HepG2 (cell line): ENCODE measurements around the gene GNAS-AS1. TPM values are rescaled to one million over a fixed set of nuclear protein-coding genes. Genes with fewer than 3 reads are reported as not detected.

Experiments used
- ATAC-seq: fragments of 200-7000 bp; cut with Tn5 transposase; 3 replicates; pipeline ENCODE4 v1.9.1; 2020; ENCODE audit warnings: mild to moderate bottlenecking, moderate library complexity
- BruUV-seq: library from RNA; stranded (reverse); fragments of 400-500 nt; replicated peaks from 2 replicates; lab custom pipeline; 2021; lab: Mats Ljungman, UMichigan
- CTCF ChIA-PET: fragments of 300-600 bp; formaldehyde crosslinking; extraction: SDS; loops from one replicate; lab custom pipeline; 2021; ENCODE audit warnings: low total read pairs, inconsistent platforms, low intra/inter-chr PET ratio; lab: Yijun Ruan, JAX
- POLR2A ChIA-PET: fragments of 350-600 bp; sonication (Branson Sonifier 250); formaldehyde crosslinking; loops from one replicate; lab custom pipeline; 2020; ENCODE audit warnings: antibody characterized with exemption, inconsistent platforms; lab: Yijun Ruan, JAX
- DNase-seq: peaks from one replicate; pipeline ENCODE4 v3.0.0-alpha.2; 2015; ENCODE audit warnings: low spot score
- FAIRE-seq: peaks from 3 replicates; lab custom pipeline; 2011; peaks lifted over from hg19 to GRCh38; lab: Jason Lieb, UNC
- H2AFZ ChIP-seq: one replicate; pipeline ENCODE4 v1.6.1; 2011; ENCODE audit warnings: low read length, inconsistent platforms
- H3K27ac ChIP-seq: fragments of 300-600 bp; 3 replicates; pipeline ENCODE4 v1.8.0; 2011; ENCODE audit warnings: mixed run types, mild to moderate bottlenecking, mixed read lengths, low read length, inconsistent platforms; ENCODE audit not compliant: insufficient read depth; ENCODE audit errors: extremely low read length
- H3K27me3 ChIP-seq, 2 experiments: fragments of 200-600 bp in 1 of 2; 2 replicates in 1 of 2; 3 replicates in 1 of 2; pipeline versions ENCODE4 v1.6.0 to v1.8.0; 2011; ENCODE audit warnings: low read length in 2 of 2, mild to moderate bottlenecking in 2 of 2, moderate library complexity in 2 of 2, inconsistent platforms in 1 of 2; ENCODE audit not compliant: insufficient read depth in 2 of 2, control insufficient read depth in 1 of 2
- H3K36me3 ChIP-seq, 2 experiments: fragments of 200-600 bp in 1 of 2; replicated peaks in 1 of 2; 2 replicates in 1 of 2; 3 replicates in 1 of 2; pipeline versions ENCODE4 v1.5.1 to v1.8.0; 2011; ENCODE audit warnings: low read length in 2 of 2, inconsistent platforms in 1 of 2; ENCODE audit not compliant: insufficient read depth in 2 of 2, control insufficient read depth in 1 of 2
- H3K4me1 ChIP-seq: 2 replicates; pipeline ENCODE4 v1.5.1; 2012; ENCODE audit warnings: low read length, inconsistent platforms; ENCODE audit not compliant: insufficient read depth
- H3K4me2 ChIP-seq: 2 replicates; pipeline ENCODE4 v1.6.0; 2011; ENCODE audit warnings: low read depth, low read length, inconsistent platforms
- H3K4me3 ChIP-seq, 3 experiments: fragments of 200-600 bp in 1 of 3; sonication (generic), shearing (Covaris generic) in 1 of 3; replicated peaks in 1 of 3; 2 replicates each; pipeline ENCODE4 v1.5.1; 2011 to 2016; ENCODE audit warnings: low read length in 3 of 3, inconsistent platforms in 2 of 3, low read depth in 2 of 3, mild to moderate bottlenecking in 2 of 3, control low read depth in 1 of 3, mixed read lengths in 1 of 3; ENCODE audit not compliant: insufficient read depth in 1 of 3
- H3K79me2 ChIP-seq: one replicate; pipeline ENCODE4 v1.6.1; 2011; ENCODE audit warnings: low read length, inconsistent platforms; ENCODE audit not compliant: insufficient read depth
- H3K9ac ChIP-seq: 2 replicates; pipeline ENCODE4 v1.6.0; 2011; ENCODE audit warnings: mild to moderate bottlenecking, low read depth, low read length, inconsistent platforms; ENCODE audit not compliant: insufficient read depth
- H3K9me3 ChIP-seq: 2 replicates; pipeline ENCODE4 v1.5.1; 2012; ENCODE audit warnings: mild to moderate bottlenecking, low read length
- H4K20me1 ChIP-seq: 2 replicates; pipeline ENCODE4 v1.6.0; 2011; ENCODE audit warnings: inconsistent platforms, mild to moderate bottlenecking, low read length, moderate library complexity; ENCODE audit not compliant: insufficient read depth
- ASH2L ChIP-seq: fragments of 300-600, 200-600 bp; sonication (generic); IDR thresholded peaks from 2 replicates; pipeline ENCODE4 v1.7.0; 2017; ENCODE audit warnings: low read depth, mild to moderate bottlenecking, moderate library complexity, mixed read lengths, low read length; ENCODE audit not compliant: insufficient read length
- DRAP1 ChIP-seq: IDR thresholded peaks from 2 replicates; pipeline ENCODE4 v1.6.1; 2016; ENCODE audit warnings: missing genetic modification reagents, missing compliant biosample characterization
- EED ChIP-seq: sonication (generic); formaldehyde crosslinking; IDR thresholded peaks from 2 replicates; pipeline ENCODE4 v1.5.0; 2020; ENCODE audit warnings: mild to moderate bottlenecking, missing genetic modification reagents
- ESRRA ChIP-seq: sonication (generic); formaldehyde crosslinking; IDR thresholded peaks from 2 replicates; pipeline ENCODE4 v1.5.1; 2020; ENCODE audit warnings: mild to moderate bottlenecking, low read depth, missing genetic modification reagents
- GMEB2 ChIP-seq: IDR thresholded peaks from 2 replicates; pipeline ENCODE4 v1.6.1; 2016; ENCODE audit warnings: missing biosample characterization, missing genetic modification reagents, low read depth
- MAF1 ChIP-seq: sonication (generic); formaldehyde crosslinking; IDR thresholded peaks from 2 replicates; pipeline ENCODE4 v1.5.0; 2020; ENCODE audit warnings: missing genetic modification reagents, borderline replicate concordance
- NCOR1 ChIP-seq: fragments of 200-600 bp; sonication (generic); IDR thresholded peaks from 2 replicates; pipeline ENCODE4 v1.7.0; 2017; ENCODE audit warnings: antibody characterized with exemption, low read length, borderline replicate concordance
- RFXAP ChIP-seq: sonication (generic); formaldehyde crosslinking; IDR thresholded peaks from 2 replicates; pipeline ENCODE4 v1.4.0; 2020; ENCODE audit warnings: missing genetic modification reagents, borderline replicate concordance
- SRSF1 ChIP-seq: fragments of 200-400 bp; formaldehyde crosslinking; optimal IDR thresholded peaks from 2 replicates; pipeline ENCODE3; 2017; ENCODE audit warnings: mild to moderate bottlenecking, low read depth, low read length, moderate library complexity
- ZBTB20 ChIP-seq: sonication (generic); formaldehyde crosslinking; IDR thresholded peaks from 2 replicates; pipeline ENCODE4 v1.8.1; 2023; ENCODE audit warnings: missing genetic modification reagents, low read depth, mild to moderate bottlenecking, borderline replicate concordance
- ZFP62 ChIP-seq: sonication (generic); formaldehyde crosslinking; IDR thresholded peaks from 2 replicates; pipeline ENCODE4 v1.4.0; 2020; ENCODE audit warnings: missing genetic modification reagents
- ZNF20 ChIP-seq: sonication (generic); formaldehyde crosslinking; IDR thresholded peaks from 2 replicates; pipeline ENCODE4 v1.4.0; 2020; ENCODE audit warnings: mild to moderate bottlenecking, moderate library complexity, missing genetic modification reagents
- ZNF326 ChIP-seq: sonication (generic); formaldehyde crosslinking; IDR thresholded peaks from 2 replicates; pipeline ENCODE4 v1.4.0; 2020; ENCODE audit warnings: missing genetic modification reagents, borderline replicate concordance
- ZNF773 ChIP-seq: sonication (generic); formaldehyde crosslinking; IDR thresholded peaks from 2 replicates; pipeline ENCODE4 v1.4.0; 2020; ENCODE audit warnings: missing genetic modification reagents, borderline replicate concordance
- WGBS: methylation state at CpG from one replicate; pipeline ENCODE4 v1.1.6; 2017; ENCODE audit warnings: low lambda C conversion rate; 5-methylcytosine and 5-hydroxymethylcytosine counted together
- in situ Hi-C: cut with HindIII; loops from 2 replicates; pipeline ENCODE4 v1.10.0; 2017; ENCODE audit warnings: low pct_unique_long_range_greater_than_20kb; ENCODE audit not compliant: extremely low pct_ligation_motif_present
- intact Hi-C: fragments of 100-400 bp; cut with micrococcal nuclease; formaldehyde crosslinking; loops from one replicate; pipeline ENCODE4 v1.10.0; 2022; ENCODE audit not compliant: unreplicated experiment
- polyA plus RNA-seq, 8 experiments: library from polyadenylated mRNA; depleted of rRNA in 3 of 8; stranded (reverse) in 7 of 8; unstranded in 1 of 8; fragments of >200 nt; fragmentation: Illumina TruSeq in 4 of 8; extraction: Trizol in 4 of 8; gene quantifications; 2 replicates each; pipeline versions ENCODE4 v1.2.1 to v1.2.3, GENCODE V29; 2011 to 2016; ENCODE audit warnings: low read depth in 4 of 8, missing spikeins in 1 of 8, mixed read lengths in 1 of 8; ENCODE audit not compliant: insufficient read depth in 1 of 8
- total RNA-seq, 5 experiments: library from RNA; depleted of rRNA; stranded (reverse); fragments of >200 nt; fragmentation: Illumina TruSeq; extraction: Trizol; gene quantifications; 2 replicates each; pipeline ENCODE4 v1.2.3, GENCODE V29; 2016; ENCODE audit warnings: low read depth in 1 of 5
- TF ChIP-seq, protein P1 (sequence below): sonication (generic); formaldehyde crosslinking; IDR thresholded peaks from 2 replicates; pipeline ENCODE4 v1.4.0; 2020; ENCODE audit warnings: mild to moderate bottlenecking, missing genetic modification reagents
- TF ChIP-seq, protein P2 (sequence below): IDR thresholded peaks from 2 replicates; pipeline ENCODE4 v1.6.1; 2016; ENCODE audit warnings: mild to moderate bottlenecking
- TF ChIP-seq, protein P3 (sequence below): IDR thresholded peaks from 2 replicates; pipeline ENCODE4 v1.6.1; 2016; ENCODE audit warnings: low read depth, control low read depth

The GNAS-AS1 gene
- total and polyA plus RNA-seq, 2 of the 13 experiments (the other 11 are each of a cell fraction or from before 2014, with no cell fraction given), result not detected

DNA sequence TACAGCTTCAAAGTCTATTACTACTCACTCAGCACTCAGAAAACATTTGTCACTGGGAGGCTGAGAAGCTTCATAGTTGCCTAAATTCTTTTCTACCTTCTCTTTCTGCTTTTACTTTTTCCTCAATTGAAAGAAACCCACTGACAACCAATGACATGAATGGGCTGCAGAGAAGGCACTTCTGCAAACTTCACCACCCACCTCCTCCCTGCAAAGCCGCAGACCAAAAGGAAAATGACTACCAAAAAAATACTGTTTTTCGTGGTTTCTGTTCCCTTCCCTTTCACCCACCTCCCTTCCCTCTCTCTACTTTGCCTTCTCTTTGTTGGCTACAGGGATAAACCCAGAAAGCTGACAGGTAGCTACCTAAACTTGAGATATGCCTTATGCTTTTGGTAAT is 3.2 kb downstream of the GNAS-AS1 start (continued):
- no peak for TF ChIP-seq ZNF20 (CRISPR knock-in tag)
- no peak for TF ChIP-seq RFXAP (CRISPR knock-in tag)
- TF ChIP-seq, protein P1, sequence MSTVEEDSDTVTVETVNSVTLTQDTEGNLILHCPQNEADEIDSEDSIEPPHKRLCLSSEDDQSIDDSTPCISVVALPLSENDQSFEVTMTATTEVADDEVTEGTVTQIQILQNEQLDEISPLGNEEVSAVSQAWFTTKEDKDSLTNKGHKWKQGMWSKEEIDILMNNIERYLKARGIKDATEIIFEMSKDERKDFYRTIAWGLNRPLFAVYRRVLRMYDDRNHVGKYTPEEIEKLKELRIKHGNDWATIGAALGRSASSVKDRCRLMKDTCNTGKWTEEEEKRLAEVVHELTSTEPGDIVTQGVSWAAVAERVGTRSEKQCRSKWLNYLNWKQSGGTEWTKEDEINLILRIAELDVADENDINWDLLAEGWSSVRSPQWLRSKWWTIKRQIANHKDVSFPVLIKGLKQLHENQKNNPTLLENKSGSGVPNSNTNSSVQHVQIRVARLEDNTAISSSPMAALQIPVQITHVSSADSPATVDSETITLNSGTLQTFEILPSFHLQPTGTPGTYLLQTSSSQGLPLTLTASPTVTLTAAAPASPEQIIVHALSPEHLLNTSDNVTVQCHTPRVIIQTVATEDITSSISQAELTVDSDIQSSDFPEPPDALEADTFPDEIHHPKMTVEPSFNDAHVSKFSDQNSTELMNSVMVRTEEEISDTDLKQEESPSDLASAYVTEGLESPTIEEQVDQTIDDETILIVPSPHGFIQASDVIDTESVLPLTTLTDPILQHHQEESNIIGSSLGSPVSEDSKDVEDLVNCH, result no peak
- no peak for TF ChIP-seq ESRRA (CRISPR knock-in tag)
- TF ChIP-seq, protein P2, sequence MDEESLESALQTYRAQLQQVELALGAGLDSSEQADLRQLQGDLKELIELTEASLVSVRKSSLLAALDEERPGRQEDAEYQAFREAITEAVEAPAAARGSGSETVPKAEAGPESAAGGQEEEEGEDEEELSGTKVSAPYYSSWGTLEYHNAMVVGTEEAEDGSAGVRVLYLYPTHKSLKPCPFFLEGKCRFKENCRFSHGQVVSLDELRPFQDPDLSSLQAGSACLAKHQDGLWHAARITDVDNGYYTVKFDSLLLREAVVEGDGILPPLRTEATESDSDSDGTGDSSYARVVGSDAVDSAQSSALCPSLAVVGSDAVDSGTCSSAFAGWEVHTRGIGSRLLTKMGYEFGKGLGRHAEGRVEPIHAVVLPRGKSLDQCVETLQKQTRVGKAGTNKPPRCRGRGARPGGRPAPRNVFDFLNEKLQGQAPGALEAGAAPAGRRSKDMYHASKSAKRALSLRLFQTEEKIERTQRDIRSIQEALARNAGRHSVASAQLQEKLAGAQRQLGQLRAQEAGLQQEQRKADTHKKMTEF (CRISPR knock-in tag), result no peak
- no peak for TF ChIP-seq SRSF1
- no peak for TF ChIP-seq ZNF773 (CRISPR knock-in tag)
- TF ChIP-seq, all 625 proteins: peak for 0

GRCh38 chr20:58845706-58846105 is 5.0 kb downstream of the GNAS-AS1 start:
- Histone ChIP-seq H3K4me3 (no peak overlapping the region), H3K36me3 (no peaks in the 10 kb centered on the region), H4K20me1 (no peaks in the 10 kb centered on the region), H3K27ac (no peak overlapping the region), H3K79me2 (no peaks in the 10 kb centered on the region), H3K4me2 (no peak overlapping the region), H3K27me3 (peaks cover 0 to 55% of the 10 kb centered on the region in 2 experiments; a peak in 3 of 5 replicates), H3K9me3 (no peaks in the 10 kb centered on the region), H3K4me1 (no peaks in the 10 kb centered on the region), H2AFZ (no peak overlapping the region), H3K9ac (no peak overlapping the region)
- 2% methylated on average over 3 of the region's 3 CpGs for WGBS
- intact Hi-C loops, result loop anchor here (5.0 kb wide), 1 partner anchor 892 kb away; no protein-coding TSS in a partner anchor
- no peak for DNase-seq
- in situ Hi-C loops, result loop anchor here (10.0 kb wide), 2 partner anchors 361 to 611 kb away; no protein-coding TSS in a partner anchor
- CTCF ChIA-PET, result no interaction called here
- POLR2A ChIA-PET, result no interaction called here
- no peak for FAIRE-seq
- BruUV-seq, result no TSS peak
- ATAC-seq, result no peak
- TF ChIP-seq ASH2L (no peak), DRAP1 (no peak), ZFP62 (CRISPR knock-in tag) (no peak), ZNF326 (no peak), MAF1 (CRISPR knock-in tag) (no peak), NCOR1 (no peak), EED (CRISPR knock-in tag) (no peak), GMEB2 (no peak), ZBTB20 (CRISPR knock-in tag) (no peak)
- TF ChIP-seq, protein P3, sequence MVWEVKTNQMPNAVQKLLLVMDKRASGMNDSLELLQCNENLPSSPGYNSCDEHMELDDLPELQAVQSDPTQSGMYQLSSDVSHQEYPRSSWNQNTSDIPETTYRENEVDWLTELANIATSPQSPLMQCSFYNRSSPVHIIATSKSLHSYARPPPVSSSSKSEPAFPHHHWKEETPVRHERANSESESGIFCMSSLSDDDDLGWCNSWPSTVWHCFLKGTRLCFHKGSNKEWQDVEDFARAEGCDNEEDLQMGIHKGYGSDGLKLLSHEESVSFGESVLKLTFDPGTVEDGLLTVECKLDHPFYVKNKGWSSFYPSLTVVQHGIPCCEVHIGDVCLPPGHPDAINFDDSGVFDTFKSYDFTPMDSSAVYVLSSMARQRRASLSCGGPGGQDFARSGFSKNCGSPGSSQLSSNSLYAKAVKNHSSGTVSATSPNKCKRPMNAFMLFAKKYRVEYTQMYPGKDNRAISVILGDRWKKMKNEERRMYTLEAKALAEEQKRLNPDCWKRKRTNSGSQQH (CRISPR knock-in tag), result no peak
